PC-3 (cell line): ENCODE results near the gene NTN1.

Experiments used
- EZH2 ChIP-seq: fragments of 300-600 bp; sonication (generic); IDR thresholded peaks from one replicate; pipeline ENCODE4 v1.6.1; 2017; ENCODE audit warnings: antibody characterized with exemption, mild to moderate bottlenecking, low read length; ENCODE audit not compliant: unreplicated experiment
- TF ChIP-seq, protein P1 (sequence below): fragments of 300-600 bp; sonication (generic); conservative IDR thresholded peaks from 2 replicates; pipeline ENCODE4 v1.5.1; 2017; ENCODE audit warnings: antibody characterized with exemption, low read depth, mild to moderate bottlenecking, low read length

- TF ChIP-seq, protein P1, sequence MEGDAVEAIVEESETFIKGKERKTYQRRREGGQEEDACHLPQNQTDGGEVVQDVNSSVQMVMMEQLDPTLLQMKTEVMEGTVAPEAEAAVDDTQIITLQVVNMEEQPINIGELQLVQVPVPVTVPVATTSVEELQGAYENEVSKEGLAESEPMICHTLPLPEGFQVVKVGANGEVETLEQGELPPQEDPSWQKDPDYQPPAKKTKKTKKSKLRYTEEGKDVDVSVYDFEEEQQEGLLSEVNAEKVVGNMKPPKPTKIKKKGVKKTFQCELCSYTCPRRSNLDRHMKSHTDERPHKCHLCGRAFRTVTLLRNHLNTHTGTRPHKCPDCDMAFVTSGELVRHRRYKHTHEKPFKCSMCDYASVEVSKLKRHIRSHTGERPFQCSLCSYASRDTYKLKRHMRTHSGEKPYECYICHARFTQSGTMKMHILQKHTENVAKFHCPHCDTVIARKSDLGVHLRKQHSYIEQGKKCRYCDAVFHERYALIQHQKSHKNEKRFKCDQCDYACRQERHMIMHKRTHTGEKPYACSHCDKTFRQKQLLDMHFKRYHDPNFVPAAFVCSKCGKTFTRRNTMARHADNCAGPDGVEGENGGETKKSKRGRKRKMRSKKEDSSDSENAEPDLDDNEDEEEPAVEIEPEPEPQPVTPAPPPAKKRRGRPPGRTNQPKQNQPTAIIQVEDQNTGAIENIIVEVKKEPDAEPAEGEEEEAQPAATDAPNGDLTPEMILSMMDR, result no peak
- TF ChIP-seq EZH2, result no peak
Observed at GRCh38 chr17:9223531-9223930, 202.2 kb downstream of the NTN1 start.
